Left ventricle myocardium inferior (tissue), 1 donor: ENCODE data around the gene PPM1H. TPM values are rescaled to one million over a fixed set of nuclear protein-coding genes. Genes with fewer than 3 reads are reported as not detected.

Experiments
- DNase-seq: peaks from one replicate; pipeline ENCODE4 v3.0.0-alpha.2; 2020
- H3K27ac ChIP-seq: fragments of 200-600 bp; replicated peaks from 2 replicates; pipeline ENCODE4 v1.8.0; 2021
- H3K27me3 ChIP-seq: fragments of 200-600 bp; 2 replicates; pipeline ENCODE4 v1.8.0; 2021; ENCODE audit warnings: low read depth
- H3K36me3 ChIP-seq: fragments of 200-600 bp; 2 replicates; pipeline ENCODE4 v1.8.0; 2021
- H3K4me1 ChIP-seq: fragments of 200-600 bp; 2 replicates; pipeline ENCODE4 v1.8.0; 2021
- H3K4me3 ChIP-seq: fragments of 200-600 bp; 2 replicates; pipeline ENCODE4 v1.8.0; 2021; ENCODE audit warnings: mild to moderate bottlenecking, moderate library complexity
- H3K9me3 ChIP-seq: fragments of 200-600 bp; replicated peaks from 2 replicates; pipeline ENCODE4 v1.8.0; 2021
- intact Hi-C: fragments of 100-400 bp; cut with micrococcal nuclease; formaldehyde crosslinking; loops from one replicate; pipeline ENCODE4 v1.11.0; 2022
- total RNA-seq: library from RNA; stranded (reverse); fragmentation: NEBNext Ultra II Directional; extraction: Animal tissue kit (Norgen Biotek cat#: 25700); gene quantifications from one replicate; pipeline ENCODE4 v1.2.1, GENCODE V29; 2021
- TF ChIP-seq, protein P1 (sequence below): fragments of 200-600 bp; IDR thresholded peaks from 2 replicates; pipeline ENCODE4 v1.8.0; 2021; ENCODE audit warnings: antibody characterized with exemption, mild to moderate bottlenecking, borderline replicate concordance
- donor health status: DM: no; HTN: yes; CAD: no; lungs with severe emphysema.

The PPM1H gene
- total RNA-seq, 1 donor from 2014 or later, result 6.0 TPM

DNA sequence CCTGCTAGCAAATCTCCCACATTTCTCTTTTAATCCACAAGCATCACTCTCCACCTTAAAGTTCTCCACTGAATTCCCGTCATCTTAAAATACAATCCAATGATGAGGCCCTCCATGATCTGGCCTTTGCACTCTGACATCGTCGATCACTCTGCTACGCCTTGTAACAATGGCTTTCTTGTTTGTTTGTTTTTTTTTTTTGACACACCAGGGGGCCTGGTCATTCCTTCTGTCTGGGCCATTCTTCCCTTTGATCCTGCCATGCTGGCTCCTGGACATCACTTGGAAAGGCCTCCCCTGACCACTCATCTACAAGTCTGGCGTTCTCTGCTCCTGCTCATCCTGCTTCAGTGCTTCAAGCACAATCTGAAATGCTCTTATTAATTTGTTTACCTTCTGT is 233.5 kb downstream of the PPM1H start:
- Histone ChIP-seq H3K4me3 (no peak overlapping the region), H3K4me1 (peaks cover 54% of the 10 kb centered on the region), H3K27me3 (no peaks in the 10 kb centered on the region), H3K27ac (peak overlapping the region; percentile 76), H3K9me3 (no peaks in the 10 kb centered on the region), H3K36me3 (no peaks in the 10 kb centered on the region)
- intact Hi-C loops, result no loop called here
- TF ChIP-seq, protein P1, sequence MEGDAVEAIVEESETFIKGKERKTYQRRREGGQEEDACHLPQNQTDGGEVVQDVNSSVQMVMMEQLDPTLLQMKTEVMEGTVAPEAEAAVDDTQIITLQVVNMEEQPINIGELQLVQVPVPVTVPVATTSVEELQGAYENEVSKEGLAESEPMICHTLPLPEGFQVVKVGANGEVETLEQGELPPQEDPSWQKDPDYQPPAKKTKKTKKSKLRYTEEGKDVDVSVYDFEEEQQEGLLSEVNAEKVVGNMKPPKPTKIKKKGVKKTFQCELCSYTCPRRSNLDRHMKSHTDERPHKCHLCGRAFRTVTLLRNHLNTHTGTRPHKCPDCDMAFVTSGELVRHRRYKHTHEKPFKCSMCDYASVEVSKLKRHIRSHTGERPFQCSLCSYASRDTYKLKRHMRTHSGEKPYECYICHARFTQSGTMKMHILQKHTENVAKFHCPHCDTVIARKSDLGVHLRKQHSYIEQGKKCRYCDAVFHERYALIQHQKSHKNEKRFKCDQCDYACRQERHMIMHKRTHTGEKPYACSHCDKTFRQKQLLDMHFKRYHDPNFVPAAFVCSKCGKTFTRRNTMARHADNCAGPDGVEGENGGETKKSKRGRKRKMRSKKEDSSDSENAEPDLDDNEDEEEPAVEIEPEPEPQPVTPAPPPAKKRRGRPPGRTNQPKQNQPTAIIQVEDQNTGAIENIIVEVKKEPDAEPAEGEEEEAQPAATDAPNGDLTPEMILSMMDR, result no peak
- DNase-seq, result no peak

DNA sequence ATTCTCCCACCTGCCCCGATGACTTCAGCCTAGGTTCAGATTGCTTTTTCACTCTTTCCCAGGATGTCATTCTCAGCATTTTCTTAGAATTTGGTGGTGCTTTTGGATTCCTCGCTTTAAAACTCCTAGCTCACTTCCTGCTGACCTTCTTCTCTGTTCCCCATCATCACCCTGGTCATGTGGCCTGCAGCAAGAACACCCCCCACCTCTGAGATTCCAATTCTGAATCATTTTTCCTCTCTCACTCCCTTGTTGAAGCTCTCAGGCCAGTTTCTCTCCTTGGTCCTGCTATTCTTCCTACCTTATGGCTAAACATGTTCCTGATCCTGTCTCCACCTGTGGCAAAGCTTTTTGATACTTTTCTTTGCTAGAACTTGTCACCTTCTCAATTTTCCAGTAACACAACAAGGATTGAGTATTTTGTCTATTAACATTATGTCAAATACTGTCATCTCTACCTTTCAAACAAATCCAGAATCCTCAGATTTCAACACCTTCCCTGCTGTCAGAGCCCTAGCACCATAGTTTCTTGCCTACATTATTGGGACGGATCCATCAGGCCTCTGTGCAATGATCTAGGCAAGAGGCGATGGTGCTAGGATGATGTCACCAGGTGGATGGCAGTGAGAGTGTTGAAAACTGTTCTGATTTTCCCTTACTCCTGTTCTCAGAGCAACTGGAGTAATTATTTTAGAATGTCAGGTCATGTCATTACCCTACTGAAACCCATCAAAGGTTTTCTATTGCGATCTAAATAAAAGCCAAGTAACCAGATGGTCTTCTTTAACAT is 234.7 kb downstream of the PPM1H start:
- H3K9me3 ChIP-seq, result no peaks in the 10 kb centered on the region
- no peak overlapping the region for H3K27ac ChIP-seq
- no peaks in the 10 kb centered on the region for H3K27me3 ChIP-seq
- no peak overlapping the region for H3K4me3 ChIP-seq
- TF ChIP-seq, protein P1, result no peak
- H3K4me1 ChIP-seq, result peaks cover 54% of the 10 kb centered on the region
- no peaks in the 10 kb centered on the region for H3K36me3 ChIP-seq
- no peak for DNase-seq
- intact Hi-C loops, result no loop called here

DNA sequence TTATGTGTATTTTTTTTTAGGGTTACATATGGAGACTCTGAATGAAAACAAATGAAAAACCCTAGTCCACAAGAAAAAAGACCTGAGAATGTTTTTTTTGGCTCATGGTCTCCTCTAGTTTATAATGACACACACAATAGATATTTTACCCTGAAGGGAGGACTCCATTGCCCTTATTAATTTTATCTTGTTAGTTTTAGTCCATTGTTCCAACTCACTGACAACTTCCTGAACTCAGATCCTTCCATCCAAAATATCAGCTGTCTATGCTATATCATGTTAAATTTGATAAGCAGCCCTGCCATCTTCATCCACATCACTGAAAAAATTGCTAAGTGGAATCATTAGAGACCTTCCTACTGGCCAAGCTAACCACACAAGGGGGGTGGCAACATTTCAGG is 236.2 kb downstream of the PPM1H start:
- TF ChIP-seq, protein P1, result no peak
- Histone ChIP-seq H3K9me3 (no peaks in the 10 kb centered on the region), H3K36me3 (no peaks in the 10 kb centered on the region), H3K4me3 (no peak overlapping the region), H3K27me3 (no peaks in the 10 kb centered on the region), H3K27ac (peak overlapping the region; percentile 57), H3K4me1 (peaks cover 46% of the 10 kb centered on the region)
- DNase-seq, result no peak
- intact Hi-C loops, result no loop called here

DNA sequence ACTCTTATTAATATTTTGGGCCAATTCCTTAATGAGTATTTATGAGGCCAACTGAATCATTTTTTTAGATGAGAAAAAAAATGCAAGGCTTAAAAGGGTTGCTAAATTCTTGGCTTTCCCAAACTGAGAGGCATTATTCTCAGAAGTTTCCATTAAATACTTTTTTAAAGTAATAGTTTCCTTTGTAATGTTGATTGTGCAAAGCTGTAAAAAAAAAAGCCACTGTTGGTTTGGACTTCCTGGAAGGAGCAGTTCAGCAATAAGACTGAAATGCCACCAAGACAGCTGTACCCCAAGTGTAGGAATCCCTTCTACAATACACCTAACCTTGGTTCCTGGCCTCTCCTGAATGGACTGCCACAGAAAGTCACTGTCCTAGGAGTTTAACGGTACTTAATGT is 237.1 kb downstream of the PPM1H start:
- peaks cover 38% of the 10 kb centered on the region for H3K4me1 ChIP-seq
- H3K27ac ChIP-seq, result peak overlapping the region; percentile 57
- no peaks in the 10 kb centered on the region for H3K36me3 ChIP-seq
- no peak for DNase-seq
- intact Hi-C loops, result no loop called here
- no peak overlapping the region for H3K4me3 ChIP-seq
- TF ChIP-seq, protein P1, result no peak
- H3K27me3 ChIP-seq, result no peaks in the 10 kb centered on the region
- no peaks in the 10 kb centered on the region for H3K9me3 ChIP-seq

DNA sequence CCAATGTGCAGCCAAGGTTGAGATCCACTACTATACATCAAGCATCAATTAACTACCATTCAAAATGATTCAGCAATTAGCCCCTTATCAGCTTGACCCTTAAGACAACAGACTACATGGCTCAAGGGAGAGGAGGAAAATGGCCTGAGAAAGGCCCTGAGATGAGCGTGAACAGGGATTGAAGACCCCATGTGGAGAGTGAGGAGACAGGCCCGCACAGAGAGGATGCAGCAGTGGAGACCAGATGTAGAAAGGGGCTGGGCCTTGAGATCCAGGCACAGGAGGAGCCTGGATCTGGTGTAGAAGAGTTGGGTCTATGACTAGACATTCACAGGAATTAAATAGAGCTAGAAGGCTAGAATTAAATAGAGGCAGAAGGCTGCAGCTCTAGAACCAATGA is 239.3 kb downstream of the PPM1H start:
- Histone ChIP-seq H3K27me3 (no peaks in the 10 kb centered on the region), H3K4me3 (no peak overlapping the region), H3K36me3 (peaks cover 15% of the 10 kb centered on the region), H3K9me3 (no peaks in the 10 kb centered on the region), H3K27ac (no peak overlapping the region), H3K4me1 (peaks cover 21% of the 10 kb centered on the region)
- TF ChIP-seq, protein P1, result no peak
- intact Hi-C loops, result no loop called here
- no peak for DNase-seq
